Esophagus (tissue), 2 donors: ENCODE results near the gene FOXO4. TPM values are rescaled to one million over a fixed set of nuclear protein-coding genes. Genes with fewer than 3 reads are reported as not detected.

Experiments used
- H3K27ac ChIP-seq, 2 donors: one replicate each; pipeline ENCODE4 v1.5.1; 2013; ENCODE audit warnings: low read depth in 2 of 2, mild to moderate bottlenecking in 2 of 2, inconsistent platforms in 1 of 2, low read length in 1 of 2, moderate library complexity in 1 of 2
- H3K27me3 ChIP-seq, 2 donors: one replicate each; pipeline ENCODE4 v1.6.1; 2013; ENCODE audit warnings: low read length in 2 of 2, control low read depth in 1 of 2, mild to moderate bottlenecking in 1 of 2; ENCODE audit not compliant: insufficient read depth in 2 of 2, control insufficient read depth in 1 of 2
- H3K36me3 ChIP-seq, 2 donors: one replicate each; pipeline ENCODE4 v1.6.1; 2013; ENCODE audit warnings: low read length in 1 of 2; ENCODE audit not compliant: control insufficient read depth in 2 of 2, insufficient read depth in 2 of 2
- H3K4me1 ChIP-seq, 2 donors: one replicate each; pipeline ENCODE4 v1.6.1; 2013; ENCODE audit warnings: low read length in 1 of 2; ENCODE audit not compliant: control insufficient read depth in 2 of 2, insufficient read depth in 2 of 2
- H3K4me3 ChIP-seq, 2 donors: one replicate each; pipeline ENCODE4 v1.5.1; 2013; ENCODE audit warnings: low read length in 2 of 2, mild to moderate bottlenecking in 2 of 2, low read depth in 1 of 2, moderate library complexity in 1 of 2
- H3K9me3 ChIP-seq, 2 donors: one replicate each; pipeline ENCODE4 v1.6.1; 2013; ENCODE audit warnings: mild to moderate bottlenecking in 2 of 2, low read depth in 1 of 2, low read length in 1 of 2, moderate library complexity in 1 of 2; ENCODE audit not compliant: control insufficient read depth in 2 of 2, insufficient read depth in 1 of 2
- WGBS, 2 donors: extraction: QIAGEN DNeasy Blood & Tissue Kit; methylation state at CpG; one replicate each; pipeline ENCODE4 v1.1.7; 2013; 5-methylcytosine and 5-hydroxymethylcytosine counted together
- polyA plus RNA-seq, 2 donors: library from polyadenylated mRNA; stranded (reverse); fragments of 200-250 nt; gene quantifications; one replicate each; pipeline ENCODE4 v1.2.3, GENCODE V29; 2013
- donor health status: healthy with polysubstance abuse.
- donor health status: Bipolar disorder and iron deficiency.

FOXO4 gene
- polyA plus RNA-seq, 2 donors, result 8.4 to 13.0 TPM

GRCh38 chrX:71107245-71107644 lies 11.6 kb downstream of the FOXO4 start:
- H3K4me3 ChIP-seq, result no peak overlapping the region
- whole genome bisulfite sequencing, 2 donors, result 73 to 75% methylated on average over 4 of the region's 4 CpGs
- no peaks in the 10 kb centered on the region for H3K4me1 ChIP-seq
- no peaks in the 10 kb centered on the region for H3K27me3 ChIP-seq
- H3K36me3 ChIP-seq, result no peaks in the 10 kb centered on the region
- no peaks in the 10 kb centered on the region for H3K9me3 ChIP-seq
- no peak overlapping the region for H3K27ac ChIP-seq

GRCh38 chrX:71107762-71108360 lies 12.2 kb downstream of the FOXO4 start:
- Histone ChIP-seq H3K27ac (no peak overlapping the region), H3K9me3 (no peaks in the 10 kb centered on the region), H3K4me3 (no peak overlapping the region), H3K4me1 (no peaks in the 10 kb centered on the region), H3K27me3 (no peaks in the 10 kb centered on the region), H3K36me3 (no peaks in the 10 kb centered on the region)
- WGBS, 2 donors, result 52 to 61% methylated on average over 9 of the region's 9 CpGs

- no peaks in the 10 kb centered on the region for H3K27me3 ChIP-seq
- no peak overlapping the region for H3K27ac ChIP-seq
- 79 to 88% methylated on average over 6 of the region's 6 CpGs for WGBS, 2 donors
- no peaks in the 10 kb centered on the region for H3K36me3 ChIP-seq
- H3K9me3 ChIP-seq, result no peaks in the 10 kb centered on the region
- H3K4me3 ChIP-seq, result no peak overlapping the region
- H3K4me1 ChIP-seq, result no peaks in the 10 kb centered on the region
Observed at GRCh38 chrX:71109051-71109450, 13.4 kb downstream of the FOXO4 start.

GRCh38 chrX:71111141-71111843 lies 15.6 kb downstream of the FOXO4 start, which contains the start of gene IL2RG:
Gene IL2RG, minus strand, starts transcription at chrX:71111577. Its CDS starts 38 bp downstream, at chrX:71111539.
- WGBS, 2 donors, result 52 to 58% methylated on average over 8 of the region's 8 CpGs
- H3K4me3 ChIP-seq, result peak within 1 kb of the TSS; percentile 14 to 46

GRCh38 chrX:71111921-71112431 lies 16.3 kb downstream of the FOXO4 start:
- no peaks in the 10 kb centered on the region for H3K9me3 ChIP-seq
- no peaks in the 10 kb centered on the region for H3K36me3 ChIP-seq
- H3K27me3 ChIP-seq, result no peaks in the 10 kb centered on the region
- H3K4me3 ChIP-seq, result no peak overlapping the region
- 41 to 51% methylated on average over 5 of the region's 5 CpGs for WGBS, 2 donors
- H3K27ac ChIP-seq, result peak overlapping the region; percentile 48 to 73
- H3K4me1 ChIP-seq, result no peaks in the 10 kb centered on the region

More at GRCh38 chrX:71111141-71111843, 15.6 kb downstream of the FOXO4 start, which contains the start of gene IL2RG:
- Histone ChIP-seq H3K27me3 (no peaks in the 10 kb centered on the region), H3K27ac (peak within 1 kb of the TSS; percentile 48 to 73), H3K36me3 (no peaks in the 10 kb centered on the region), H3K9me3 (no peaks in the 10 kb centered on the region), H3K4me1 (no peaks in the 10 kb centered on the region)

GRCh38 chrX:71117358-71117757 lies 21.7 kb downstream of the FOXO4 start:
- H3K9me3 ChIP-seq, result no peaks in the 10 kb centered on the region
- 82 to 84% methylated on average over 10 of the region's 10 CpGs for WGBS, 2 donors
- no peaks in the 10 kb centered on the region for H3K27me3 ChIP-seq
- no peaks in the 10 kb centered on the region for H3K4me1 ChIP-seq
- H3K27ac ChIP-seq, result no peak overlapping the region
- no peak overlapping the region for H3K4me3 ChIP-seq
- peaks cover 2 to 7% of the 10 kb centered on the region in 2 donors for H3K36me3 ChIP-seq

GRCh38 chrX:71118032-71118984 lies 22.7 kb downstream of the FOXO4 start, which contains the start of gene MED12:
Gene MED12, plus strand, starts transcription at chrX:71118596. Its CDS starts 159 bp downstream, at chrX:71118755.
- Histone ChIP-seq H3K27me3 (no peaks in the 10 kb centered on the region), H3K27ac (peak within 1 kb of the TSS; percentile 62 to 80), H3K9me3 (no peaks in the 10 kb centered on the region), H3K36me3 (peaks cover 2 to 7% of the 10 kb centered on the region in 2 donors), H3K4me3 (peak within 1 kb of the TSS; percentile 71 to 72), H3K4me1 (no peaks in the 10 kb centered on the region)
- WGBS, 2 donors, result 1 to 27% methylated on average over 52 to 56 of the region's 56 CpGs

DNA sequence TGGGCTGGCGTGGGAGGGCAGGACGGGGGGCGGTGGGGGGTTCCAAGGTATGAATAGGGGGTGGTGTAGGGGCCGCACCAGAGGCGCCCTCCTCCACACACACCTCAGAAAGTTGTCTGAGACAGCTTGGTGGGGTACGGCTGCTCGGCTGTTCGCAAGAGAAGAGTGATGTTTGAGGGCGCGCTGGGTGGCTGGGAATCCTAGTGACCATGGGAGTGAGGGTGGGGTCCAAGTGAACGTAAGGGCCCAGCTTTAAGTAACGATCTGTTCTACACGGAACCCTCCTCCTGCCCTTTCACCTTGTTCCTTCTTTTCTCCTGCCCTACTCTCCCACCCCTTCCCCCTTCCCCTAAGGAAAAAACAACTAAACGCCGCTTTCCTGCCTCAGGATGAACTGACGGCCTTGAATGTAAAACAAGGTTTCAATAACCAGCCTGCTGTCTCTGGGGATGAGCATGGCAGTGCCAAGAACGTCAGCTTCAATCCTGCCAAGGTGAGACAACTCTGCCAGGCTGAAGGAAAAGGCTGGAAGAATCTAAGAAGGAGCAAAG lies 23.4 kb downstream of the FOXO4 start:
- H3K27ac ChIP-seq, result peak overlapping the region; percentile 62 to 70
- H3K27me3 ChIP-seq, result no peaks in the 10 kb centered on the region
- no peaks in the 10 kb centered on the region for H3K4me1 ChIP-seq
- WGBS, 2 donors, result 1 to 26% methylated on average over 16 of the region's 17 CpGs
- peak overlapping the region; percentile 71 to 72 for H3K4me3 ChIP-seq
- no peaks in the 10 kb centered on the region for H3K9me3 ChIP-seq
- H3K36me3 ChIP-seq, result peaks cover 2 to 7% of the 10 kb centered on the region in 2 donors
